Measurements from ENCODE around the gene CFAP46.

CFAP46 gene

DNA sequence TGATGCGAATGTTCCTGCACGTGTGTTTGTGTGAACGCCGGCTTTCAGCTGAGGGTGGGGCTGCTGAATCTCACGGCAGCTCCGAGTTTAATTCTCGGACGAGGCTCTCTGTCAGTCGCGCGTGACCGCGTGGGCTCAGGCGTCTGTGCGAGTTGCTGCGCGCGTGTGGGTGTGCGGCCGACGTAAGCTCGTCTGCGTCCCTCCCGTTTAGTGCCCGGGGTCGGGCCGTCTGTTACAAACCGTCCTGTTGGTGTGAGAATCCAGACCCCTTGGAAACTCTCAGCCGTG, 41.6 kb upstream of the CFAP46 start:
- DNase-seq (ENCODE audit: low read depth), result no peak
- TF ChIP-seq, protein P1, sequence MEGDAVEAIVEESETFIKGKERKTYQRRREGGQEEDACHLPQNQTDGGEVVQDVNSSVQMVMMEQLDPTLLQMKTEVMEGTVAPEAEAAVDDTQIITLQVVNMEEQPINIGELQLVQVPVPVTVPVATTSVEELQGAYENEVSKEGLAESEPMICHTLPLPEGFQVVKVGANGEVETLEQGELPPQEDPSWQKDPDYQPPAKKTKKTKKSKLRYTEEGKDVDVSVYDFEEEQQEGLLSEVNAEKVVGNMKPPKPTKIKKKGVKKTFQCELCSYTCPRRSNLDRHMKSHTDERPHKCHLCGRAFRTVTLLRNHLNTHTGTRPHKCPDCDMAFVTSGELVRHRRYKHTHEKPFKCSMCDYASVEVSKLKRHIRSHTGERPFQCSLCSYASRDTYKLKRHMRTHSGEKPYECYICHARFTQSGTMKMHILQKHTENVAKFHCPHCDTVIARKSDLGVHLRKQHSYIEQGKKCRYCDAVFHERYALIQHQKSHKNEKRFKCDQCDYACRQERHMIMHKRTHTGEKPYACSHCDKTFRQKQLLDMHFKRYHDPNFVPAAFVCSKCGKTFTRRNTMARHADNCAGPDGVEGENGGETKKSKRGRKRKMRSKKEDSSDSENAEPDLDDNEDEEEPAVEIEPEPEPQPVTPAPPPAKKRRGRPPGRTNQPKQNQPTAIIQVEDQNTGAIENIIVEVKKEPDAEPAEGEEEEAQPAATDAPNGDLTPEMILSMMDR (conservative IDR thresholded peaks at IDR 0.05; ENCODE audit: low read depth, low read length), result no peak
- H3K4me3 ChIP-seq (ENCODE audit: low read depth, low read length), result no peak overlapping the region

DNA sequence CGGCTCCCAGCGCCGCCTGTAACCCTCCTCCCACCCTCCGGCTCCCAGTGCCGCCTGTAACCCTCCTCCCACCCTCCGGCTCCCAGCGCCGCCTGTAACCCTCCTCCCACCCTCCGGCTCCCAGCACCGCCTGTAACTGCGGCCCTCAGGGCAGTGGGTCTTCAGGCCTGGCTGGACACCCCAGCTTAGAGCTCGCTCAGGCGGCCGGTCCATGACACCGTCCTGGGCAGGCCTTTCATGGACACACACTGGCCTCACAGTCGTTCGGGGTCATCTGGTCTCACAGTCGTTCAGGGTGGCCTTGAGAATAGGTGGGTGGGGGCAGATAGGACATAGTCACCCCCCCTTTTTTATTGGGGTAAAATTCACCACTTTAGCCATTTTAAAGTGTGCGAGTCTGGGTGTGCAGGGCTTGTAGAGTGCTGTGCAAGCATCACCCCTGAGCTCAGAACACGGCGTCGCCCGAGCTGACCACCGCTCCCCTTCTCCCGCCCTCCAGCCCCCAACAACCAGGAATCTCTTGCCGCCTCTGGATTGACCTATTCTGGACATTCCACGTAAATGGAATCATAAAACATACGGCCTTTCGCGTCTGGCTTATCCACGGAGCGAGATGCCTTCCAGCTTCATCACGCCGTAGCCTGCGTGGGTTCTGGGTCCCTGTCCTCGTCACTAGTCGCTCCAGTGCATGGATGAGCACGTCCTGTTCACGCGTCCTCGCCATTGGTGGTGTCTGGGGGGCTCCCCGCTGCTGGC, 41.1 kb upstream of the CFAP46 start:
- TF ChIP-seq, protein P1 (conservative IDR thresholded peaks at IDR 0.05; ENCODE audit: low read depth, low read length), result no peak
- no peak for DNase-seq (ENCODE audit: low read depth)
- H3K4me3 ChIP-seq (ENCODE audit: low read depth, low read length), result no peak overlapping the region

DNA sequence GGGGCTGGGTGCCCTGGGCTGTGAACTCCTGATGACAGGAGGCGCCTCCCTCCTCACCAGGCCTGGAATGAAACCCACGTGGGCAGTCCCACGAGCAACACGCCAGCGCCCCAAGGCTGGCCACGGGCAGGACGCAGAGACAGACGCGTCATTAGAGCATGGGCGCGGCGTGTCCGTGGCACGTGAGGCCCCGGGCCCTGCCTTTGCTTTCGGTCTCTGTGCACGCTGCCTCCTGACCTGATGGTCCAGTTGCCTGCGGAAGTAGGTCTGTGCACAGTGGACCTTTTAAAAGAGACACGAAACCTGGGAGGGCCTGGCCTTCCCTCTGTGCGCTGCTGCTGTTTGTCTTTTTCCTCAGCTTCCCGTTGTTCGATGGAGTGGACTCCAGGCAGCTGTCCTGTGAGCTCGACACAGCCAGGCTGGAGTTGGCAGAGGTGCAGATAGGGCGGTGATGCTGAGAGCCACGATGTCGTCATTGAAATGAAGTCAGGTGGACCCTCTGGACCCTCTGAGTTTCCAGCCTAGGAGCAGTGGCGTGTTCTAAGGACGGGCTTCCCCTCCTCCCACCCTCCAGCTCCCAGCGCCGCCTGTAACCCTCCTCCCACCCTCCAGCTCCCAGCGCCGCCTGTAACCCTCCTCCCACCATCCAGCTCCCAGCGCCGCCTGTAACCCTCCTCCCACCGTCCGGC, 40.1 kb upstream of the CFAP46 start:
- DNase-seq (ENCODE audit: low read depth), result no peak
- H3K4me3 ChIP-seq (ENCODE audit: low read depth, low read length), result no peak overlapping the region
- TF ChIP-seq, protein P1 (conservative IDR thresholded peaks at IDR 0.05; ENCODE audit: low read depth, low read length), result no peak

DNA sequence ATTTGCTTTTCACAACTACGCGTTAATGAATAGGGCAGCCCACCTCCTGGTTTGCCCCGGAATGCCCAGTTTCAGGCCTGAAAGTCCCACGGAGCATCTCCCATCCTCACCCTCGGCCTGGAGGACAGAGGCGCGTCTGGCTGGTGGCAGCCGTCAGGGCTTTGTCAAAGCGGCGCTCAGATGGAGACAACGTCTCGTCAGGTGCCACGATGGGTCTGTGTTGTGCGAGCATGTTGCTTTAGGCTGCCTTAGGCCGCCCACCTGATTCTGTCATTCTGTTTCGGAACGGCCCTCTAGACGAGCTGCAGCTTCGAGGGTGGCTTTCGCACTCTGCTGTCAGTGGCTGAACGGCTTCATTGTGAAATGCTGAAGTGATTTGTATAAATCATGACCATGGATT, 39.4 kb upstream of the CFAP46 start:
- no peak overlapping the region for H3K4me3 ChIP-seq (ENCODE audit: low read depth, low read length)
- DNase-seq (ENCODE audit: low read depth), result no peak
- TF ChIP-seq, protein P1 (conservative IDR thresholded peaks at IDR 0.05; ENCODE audit: low read depth, low read length), result no peak

DNA sequence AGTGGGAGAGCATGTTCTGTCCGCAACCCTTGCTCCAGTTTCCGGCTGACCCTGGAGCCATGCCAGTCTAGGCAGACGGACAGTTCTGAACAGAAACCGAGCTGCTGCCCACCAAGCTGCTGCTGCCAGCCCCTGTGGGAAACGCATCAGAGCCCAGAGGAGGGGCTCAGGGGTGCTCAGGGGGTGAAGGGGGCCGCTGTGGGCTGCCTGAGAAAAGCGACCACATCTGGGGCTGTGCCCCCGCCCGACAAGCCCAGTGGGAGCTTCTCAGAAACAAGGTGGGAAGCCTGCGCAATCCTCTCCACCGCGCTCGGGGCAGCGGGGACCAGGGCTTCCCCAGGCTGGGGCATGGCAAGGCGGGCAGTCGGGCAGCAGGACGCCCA, 38.8 kb upstream of the CFAP46 start:
- TF ChIP-seq, protein P1 (conservative IDR thresholded peaks at IDR 0.05; ENCODE audit: low read depth, low read length), result no peak
- no peak overlapping the region for H3K4me3 ChIP-seq (ENCODE audit: low read depth, low read length)
- no peak for DNase-seq (ENCODE audit: low read depth)

DNA sequence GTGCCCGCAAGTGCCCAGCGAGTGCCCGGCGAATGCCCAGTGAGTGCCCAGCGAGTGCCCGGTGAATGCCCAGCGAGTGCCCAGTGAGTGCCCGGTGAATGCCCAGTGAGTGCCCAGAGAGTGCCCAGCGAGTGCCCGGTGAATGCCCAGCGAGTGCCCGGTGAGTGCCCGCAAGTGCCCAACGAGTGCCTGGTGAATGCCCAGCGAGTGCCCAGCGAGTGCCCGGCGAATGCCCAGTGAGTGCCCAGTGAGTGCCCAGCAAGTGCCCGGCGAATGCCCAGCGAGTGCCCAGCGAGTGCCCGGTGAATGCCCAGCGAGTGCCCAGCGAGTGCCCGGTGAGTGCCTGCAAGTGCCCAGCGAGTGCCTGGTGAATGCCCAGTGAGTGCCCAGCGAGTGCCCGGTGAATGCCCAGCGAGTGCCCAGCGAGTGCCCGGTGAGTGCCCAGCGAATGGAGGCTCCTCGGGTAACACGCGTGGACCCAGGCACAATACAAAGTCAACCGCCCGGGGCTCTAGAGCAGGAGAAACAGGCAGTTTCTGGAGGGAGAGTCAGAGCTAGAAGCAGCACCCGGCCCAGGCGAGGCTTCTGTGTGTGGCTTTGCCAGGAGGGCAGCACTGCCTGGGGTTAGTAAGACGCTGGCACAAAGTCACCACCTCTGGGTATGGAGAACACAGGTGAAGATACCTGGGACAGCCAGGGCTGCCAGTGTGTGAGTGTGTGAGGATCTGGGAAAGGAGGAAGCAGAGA, 38.2 kb upstream of the CFAP46 start:
- no peak for DNase-seq (ENCODE audit: low read depth)
- TF ChIP-seq, protein P1 (conservative IDR thresholded peaks at IDR 0.05; ENCODE audit: low read depth, low read length), result no peak

More for the DNA sequence above, 38.2 kb upstream of the CFAP46 start:
- no peak overlapping the region for H3K4me3 ChIP-seq (ENCODE audit: low read depth, low read length)
